HG03378 (cell line): ENCODE measurements around the gene PHF21B.
"Not testable (repeated sequence)": the region's sequence is repeated elsewhere in the genome, so short reads cannot be mapped to it uniquely, and the experiment has no call there.

Source experiments
- ATAC-seq: cut with Tn5 transposase; IDR thresholded peaks from one replicate; pipeline ENCODE4 v1.9.1; 2021; ENCODE audit warnings: mild to moderate bottlenecking, moderate library complexity; ENCODE audit not compliant: unreplicated experiment

The PHF21B gene

GRCh38 chr22:44903164-44903563, 106.6 kb downstream of the PHF21B start:
- not testable (repeated sequence) for ATAC-seq

GRCh38 chr22:44901301-44901700, 108.5 kb downstream of the PHF21B start:
- ATAC-seq: no peak

- ATAC-seq: no peak
Measured at GRCh38 chr22:44898236-44898635, 111.6 kb downstream of the PHF21B start.

GRCh38 chr22:44895296-44896055, 114.3 kb downstream of the PHF21B start:
- ATAC-seq: no peak

GRCh38 chr22:44894782-44895181, 115.0 kb downstream of the PHF21B start:
- ATAC-seq: no peak

- ATAC-seq: no peak
Measured at GRCh38 chr22:44894321-44894720, 115.5 kb downstream of the PHF21B start.

- ATAC-seq: no peak
Measured at GRCh38 chr22:44893731-44894080, 116.1 kb downstream of the PHF21B start.

- ATAC-seq: no peak
Measured at GRCh38 chr22:44892803-44893730, 116.7 kb downstream of the PHF21B start.

GRCh38 chr22:44892243-44892642, 117.6 kb downstream of the PHF21B start:
- no peak for ATAC-seq

GRCh38 chr22:44891791-44892190, 118.0 kb downstream of the PHF21B start:
- no peak for ATAC-seq

GRCh38 chr22:44891293-44891747, 118.5 kb downstream of the PHF21B start:
- no peak for ATAC-seq

- ATAC-seq: no peak
Measured at GRCh38 chr22:44890416-44891292, 119.2 kb downstream of the PHF21B start.

- ATAC-seq: no peak
Measured at GRCh38 chr22:44889255-44889878, 120.4 kb downstream of the PHF21B start.

- ATAC-seq: no peak
Measured at GRCh38 chr22:44888491-44889254, 121.1 kb downstream of the PHF21B start.

- no peak for ATAC-seq
Measured at GRCh38 chr22:44887941-44888366, 121.9 kb downstream of the PHF21B start.

GRCh38 chr22:44885806-44886360, 123.9 kb downstream of the PHF21B start:
- ATAC-seq: no peak

- ATAC-seq: no peak
Measured at GRCh38 chr22:44884968-44885805, 124.6 kb downstream of the PHF21B start.

GRCh38 chr22:44884562-44884961, 125.2 kb downstream of the PHF21B start:
- no peak for ATAC-seq
